ACC112 (cell line): ENCODE results near the gene SDCCAG8.

Experiments
- H2AFZ ChIP-seq: fragments of 200-600 bp; sonication (generic); one replicate; pipeline ENCODE4 v1.6.0; 2017; ENCODE audit warnings: antibody characterized with exemption, low read length; ENCODE audit not compliant: unreplicated experiment
- H3K27ac ChIP-seq: fragments of 200-600 bp; sonication (generic); 2 replicates; pipeline ENCODE4 v1.5.1; 2014; ENCODE audit warnings: low read depth, mild to moderate bottlenecking, antibody characterized with exemption, low read length, moderate library complexity
- H3K27me3 ChIP-seq: fragments of 200-600 bp; sonication (generic); 2 replicates; pipeline ENCODE4 v1.6.1; 2014; ENCODE audit warnings: mild to moderate bottlenecking, antibody characterized with exemption, low read length, moderate library complexity, mixed read lengths; ENCODE audit not compliant: insufficient read depth
- H3K36me3 ChIP-seq: fragments of 200-600 bp; sonication (generic); 2 replicates; pipeline ENCODE4 v1.6.1; 2016; ENCODE audit warnings: mild to moderate bottlenecking, antibody characterized with exemption, low read length, moderate library complexity, mixed read lengths; ENCODE audit not compliant: insufficient read depth
- H3K4me1 ChIP-seq: fragments of 200-600 bp; sonication (generic); one replicate; pipeline ENCODE4 v1.6.1; 2016; ENCODE audit warnings: low read length, mixed read lengths; ENCODE audit not compliant: insufficient read depth, unreplicated experiment, control insufficient read depth
- H3K4me3 ChIP-seq: fragments of 200-600 bp; sonication (generic); 2 replicates; pipeline ENCODE4 v1.5.1; 2014; ENCODE audit warnings: mild to moderate bottlenecking, low read depth, low read length
- H3K79me2 ChIP-seq: fragments of 200-600 bp; sonication (generic); one replicate; pipeline ENCODE4 v1.6.0; 2016; ENCODE audit warnings: low read length; ENCODE audit not compliant: control insufficient read depth, unreplicated experiment, insufficient read depth

Gene SDCCAG8

GRCh38 chr1:243280571-243281129 is 24.8 kb downstream of the SDCCAG8 start:
- Histone ChIP-seq H2AFZ (peak overlapping the region; percentile 9), H3K79me2 (peaks cover 12% of the 10 kb centered on the region), H3K27ac (peak overlapping the region; percentile 53), H3K4me1 (peaks cover 13% of the 10 kb centered on the region), H3K36me3 (peaks cover 35% of the 10 kb centered on the region), H3K4me3 (no peak overlapping the region), H3K27me3 (no peaks in the 10 kb centered on the region)

GRCh38 chr1:243281672-243282071 is 25.8 kb downstream of the SDCCAG8 start:
- Histone ChIP-seq H3K27ac (no peak overlapping the region), H3K4me3 (no peak overlapping the region), H3K27me3 (no peaks in the 10 kb centered on the region), H3K36me3 (peaks cover 32% of the 10 kb centered on the region), H3K4me1 (peaks cover 16% of the 10 kb centered on the region), H2AFZ (no peak overlapping the region), H3K79me2 (peaks cover 12% of the 10 kb centered on the region)

GRCh38 chr1:243286409-243287122 is 30.7 kb downstream of the SDCCAG8 start:
- peak overlapping the region; percentile 90 for H3K27ac ChIP-seq
- peaks cover 18% of the 10 kb centered on the region for H3K79me2 ChIP-seq
- no peaks in the 10 kb centered on the region for H3K27me3 ChIP-seq
- peak overlapping the region; percentile 44; the same call in 1 of the 2 replicates for H3K4me3 ChIP-seq
- peaks cover 32% of the 10 kb centered on the region for H3K4me1 ChIP-seq
- H3K36me3 ChIP-seq: peaks cover 30% of the 10 kb centered on the region
- H2AFZ ChIP-seq: peak overlapping the region; percentile 50

GRCh38 chr1:243287123-243287460 is 31.3 kb downstream of the SDCCAG8 start:
- no peaks in the 10 kb centered on the region for H3K27me3 ChIP-seq
- H3K4me1 ChIP-seq: peaks cover 34% of the 10 kb centered on the region
- H3K27ac ChIP-seq: peak overlapping the region; percentile 90
- H3K4me3 ChIP-seq: peak overlapping the region; percentile 44
- peak overlapping the region; percentile 50 for H2AFZ ChIP-seq
- H3K79me2 ChIP-seq: peaks cover 16% of the 10 kb centered on the region
- peaks cover 30% of the 10 kb centered on the region for H3K36me3 ChIP-seq

GRCh38 chr1:243287652-243288051 is 31.8 kb downstream of the SDCCAG8 start:
- H2AFZ ChIP-seq: no peak overlapping the region
- peaks cover 31% of the 10 kb centered on the region for H3K36me3 ChIP-seq
- peaks cover 34% of the 10 kb centered on the region for H3K4me1 ChIP-seq
- peaks cover 22% of the 10 kb centered on the region for H3K79me2 ChIP-seq
- H3K27me3 ChIP-seq: no peaks in the 10 kb centered on the region
- H3K27ac ChIP-seq: peak overlapping the region; percentile 90
- peak overlapping the region; percentile 44 for H3K4me3 ChIP-seq

GRCh38 chr1:243288062-243288461 is 32.2 kb downstream of the SDCCAG8 start:
- Histone ChIP-seq H3K79me2 (peaks cover 23% of the 10 kb centered on the region), H3K4me1 (peaks cover 34% of the 10 kb centered on the region), H3K36me3 (peaks cover 35% of the 10 kb centered on the region), H3K4me3 (no peak overlapping the region), H3K27ac (peak overlapping the region; percentile 90), H2AFZ (no peak overlapping the region), H3K27me3 (no peaks in the 10 kb centered on the region)

- Histone ChIP-seq H3K27ac (0 out of 2 replicates have a peak overlapping the region, but pooled peaks have one; percentile 24), H3K4me1 (peaks cover 47% of the 10 kb centered on the region), H3K36me3 (peaks cover 42% of the 10 kb centered on the region), H3K27me3 (no peaks in the 10 kb centered on the region), H3K4me3 (no peak overlapping the region), H3K79me2 (peaks cover 14% of the 10 kb centered on the region), H2AFZ (no peak overlapping the region)
Measured at GRCh38 chr1:243291292-243291691, 35.5 kb downstream of the SDCCAG8 start.

- no peak overlapping the region for H3K4me3 ChIP-seq
- H3K36me3 ChIP-seq: peaks cover 42% of the 10 kb centered on the region
- H3K27ac ChIP-seq: no peak overlapping the region
- peaks cover 39% of the 10 kb centered on the region for H3K4me1 ChIP-seq
- H3K79me2 ChIP-seq: peaks cover 14% of the 10 kb centered on the region
- no peaks in the 10 kb centered on the region for H3K27me3 ChIP-seq
- H2AFZ ChIP-seq: no peak overlapping the region
Measured at GRCh38 chr1:243292117-243292516, 36.3 kb downstream of the SDCCAG8 start.

GRCh38 chr1:243293941-243294722 is 38.3 kb downstream of the SDCCAG8 start:
- Histone ChIP-seq H2AFZ (no peak overlapping the region), H3K4me1 (peaks cover 26% of the 10 kb centered on the region), H3K27ac (peak overlapping the region; percentile 77), H3K27me3 (no peaks in the 10 kb centered on the region), H3K36me3 (peaks cover 51% of the 10 kb centered on the region), H3K4me3 (no peak overlapping the region), H3K79me2 (peaks cover 14% of the 10 kb centered on the region)

GRCh38 chr1:243294723-243295121 is 38.9 kb downstream of the SDCCAG8 start:
- Histone ChIP-seq H2AFZ (no peak overlapping the region), H3K4me1 (peaks cover 26% of the 10 kb centered on the region), H3K27ac (peak overlapping the region; percentile 77), H3K36me3 (peaks cover 47% of the 10 kb centered on the region), H3K79me2 (peaks cover 14% of the 10 kb centered on the region), H3K4me3 (no peak overlapping the region), H3K27me3 (no peaks in the 10 kb centered on the region)
